H9 (cell line): ENCODE measurements around the gene SPATA16. TPM values are rescaled to one million over a fixed set of nuclear protein-coding genes. Genes with fewer than 3 reads are reported as not detected.

ENCODE experiments used
- DNase-seq: peaks from one replicate; pipeline ENCODE4 v3.0.0-alpha.2; 2017
- H2AFZ ChIP-seq: one replicate; pipeline ENCODE4 v1.6.1; 2013; ENCODE audit warnings: mild to moderate bottlenecking, low read length, control low read depth, moderate library complexity
- H2AK5ac ChIP-seq: 2 replicates; pipeline ENCODE4 v1.6.1; 2013; ENCODE audit warnings: low read length, control low read depth, mixed read lengths; ENCODE audit not compliant: insufficient read length
- H2BK120ac ChIP-seq: one replicate; pipeline ENCODE4 v1.6.1; 2013; ENCODE audit warnings: low read depth, mild to moderate bottlenecking, low read length, control low read depth, inconsistent platforms; ENCODE audit not compliant: poor library complexity, severe bottlenecking
- H2BK12ac ChIP-seq: 2 replicates; pipeline ENCODE4 v1.6.1; 2013; ENCODE audit warnings: low read length, control low read depth, mixed read lengths, low read depth; ENCODE audit not compliant: insufficient read length
- H2BK15ac ChIP-seq: 2 replicates; pipeline ENCODE4 v1.6.1; 2013; ENCODE audit warnings: low read depth, low read length, control low read depth
- H2BK20ac ChIP-seq: one replicate; pipeline ENCODE4 v1.6.1; 2013; ENCODE audit warnings: low read depth, mild to moderate bottlenecking, low read length, control low read depth, inconsistent platforms; ENCODE audit not compliant: poor library complexity, severe bottlenecking
- H2BK5ac ChIP-seq: 2 replicates; pipeline ENCODE4 v1.6.1; 2013; ENCODE audit warnings: low read length, control low read depth, mixed read lengths; ENCODE audit not compliant: insufficient read length
- H3K14ac ChIP-seq: 2 replicates; pipeline ENCODE4 v1.6.1; 2013; ENCODE audit warnings: low read length, control low read depth; ENCODE audit not compliant: insufficient read depth
- H3K18ac ChIP-seq: 2 replicates; pipeline ENCODE4 v1.6.1; 2013; ENCODE audit warnings: low read depth, mild to moderate bottlenecking, mixed read lengths, low read length, control low read depth; ENCODE audit not compliant: insufficient read length
- H3K23ac ChIP-seq: 2 replicates; pipeline ENCODE4 v1.6.1; 2013; ENCODE audit warnings: low read length, control low read depth, mixed read lengths, low read depth; ENCODE audit not compliant: insufficient read length
- H3K23me2 ChIP-seq: 2 replicates; pipeline ENCODE4 v1.6.1; 2013; ENCODE audit warnings: low read depth, mild to moderate bottlenecking, mixed read lengths, low read length, control low read depth; ENCODE audit not compliant: insufficient read length, poor library complexity, severe bottlenecking
- H3K27ac ChIP-seq: 2 replicates; pipeline ENCODE4 v1.5.1; 2013; ENCODE audit warnings: low read length, control low read depth, mixed read lengths, low read depth; ENCODE audit not compliant: insufficient read length
- H3K27me3 ChIP-seq: 2 replicates; pipeline ENCODE4 v1.6.1; 2013; ENCODE audit warnings: low read length, control low read depth, inconsistent platforms; ENCODE audit not compliant: insufficient read depth
- H3K4ac ChIP-seq: 2 replicates; pipeline ENCODE4 v1.6.1; 2013; ENCODE audit warnings: low read depth, mild to moderate bottlenecking, control low read depth, inconsistent platforms, low read length, moderate library complexity
- H3K4me1 ChIP-seq: 2 replicates; pipeline ENCODE4 v1.6.1; 2013; ENCODE audit warnings: low read length, control low read depth, inconsistent platforms; ENCODE audit not compliant: insufficient read depth
- H3K4me2 ChIP-seq: 2 replicates; pipeline ENCODE4 v1.6.1; 2013; ENCODE audit warnings: low read length, control low read depth, mixed read lengths; ENCODE audit not compliant: insufficient read length, insufficient read depth
- H3K56ac ChIP-seq: 2 replicates; pipeline ENCODE4 v1.6.1; 2013; ENCODE audit warnings: low read depth, mild to moderate bottlenecking, mixed read lengths, low read length, control low read depth; ENCODE audit not compliant: insufficient read length
- H3K79me1 ChIP-seq: 2 replicates; pipeline ENCODE4 v1.6.1; 2013; ENCODE audit warnings: low read depth, mild to moderate bottlenecking, moderate library complexity, low read length, control low read depth, inconsistent platforms; ENCODE audit not compliant: insufficient read depth, poor library complexity, severe bottlenecking
- H3K79me2 ChIP-seq: 2 replicates; pipeline ENCODE4 v1.6.1; 2013; ENCODE audit warnings: low read length, control low read depth, inconsistent platforms; ENCODE audit not compliant: insufficient read depth
- H3K9ac ChIP-seq: 2 replicates; pipeline ENCODE4 v1.6.1; 2013; ENCODE audit warnings: low read length, control low read depth, mixed read lengths; ENCODE audit not compliant: insufficient read length; ENCODE audit errors: extremely low read depth
- H3K9me3 ChIP-seq: one replicate; pipeline ENCODE4 v1.6.1; 2013; ENCODE audit warnings: low read depth, low read length, inconsistent platforms; ENCODE audit not compliant: control insufficient read depth
- H3T11ph ChIP-seq: one replicate; pipeline ENCODE4 v1.6.1; 2013; ENCODE audit warnings: mild to moderate bottlenecking, low read length, control low read depth, inconsistent platforms
- H4K20me1 ChIP-seq: one replicate; pipeline ENCODE4 v1.6.1; 2013; ENCODE audit not compliant: control insufficient read depth, insufficient read length, insufficient read depth
- H4K5ac ChIP-seq: 2 replicates; pipeline ENCODE4 v1.6.1; 2013; ENCODE audit warnings: low read depth, mild to moderate bottlenecking, mixed read lengths, low read length, control low read depth; ENCODE audit not compliant: insufficient read length
- H4K8ac ChIP-seq: replicated peaks from 2 replicates; pipeline ENCODE4 v1.6.1; 2013; ENCODE audit warnings: low read length, control low read depth, mixed read lengths, low read depth; ENCODE audit not compliant: insufficient read length
- H4K91ac ChIP-seq: 2 replicates; pipeline ENCODE4 v1.6.1; 2013; ENCODE audit warnings: low read depth, mild to moderate bottlenecking, moderate library complexity, mixed read lengths, low read length, control low read depth; ENCODE audit not compliant: insufficient read length
- H3K27ac Mint-ChIP-seq, 3 experiments: 2 replicates in 2 of 3; 3 replicates in 1 of 3; pipeline ENCODE4 v1.8.0; 2020 to 2021; ENCODE audit warnings: mixed read lengths in 3 of 3, mild to moderate bottlenecking in 1 of 3, moderate library complexity in 1 of 3
- H3K27me3 Mint-ChIP-seq: 2 replicates; pipeline ENCODE4 v1.8.0; 2021; ENCODE audit warnings: low read depth, mild to moderate bottlenecking, moderate library complexity, mixed read lengths
- H3K36me3 Mint-ChIP-seq, 3 experiments: 2 replicates in 2 of 3; 3 replicates in 1 of 3; pipeline ENCODE4 v1.8.0; 2020 to 2021; ENCODE audit warnings: low read depth in 3 of 3, mixed read lengths in 3 of 3; ENCODE audit not compliant: insufficient read depth in 1 of 3
- H3K4me1 Mint-ChIP-seq, 2 experiments: 2 replicates each; pipeline ENCODE4 v1.8.0; 2020; ENCODE audit warnings: mixed read lengths in 2 of 2
- H3K4me3 Mint-ChIP-seq, 2 experiments: 2 replicates in 1 of 2; 3 replicates in 1 of 2; pipeline ENCODE4 v1.8.0; 2020 to 2021; ENCODE audit warnings: mild to moderate bottlenecking in 2 of 2, mixed read lengths in 2 of 2, moderate library complexity in 1 of 2
- H3K9me3 Mint-ChIP-seq, 2 experiments: 2 replicates in 1 of 2; 3 replicates in 1 of 2; pipeline ENCODE4 v1.8.0; 2020; ENCODE audit warnings: mild to moderate bottlenecking in 2 of 2, mixed read lengths in 2 of 2, moderate library complexity in 1 of 2
- CTCF ChIP-seq: fragments of 200-600 bp; sonication (generic); conservative IDR thresholded peaks from 3 replicates; pipeline ENCODE4 v1.8.0; 2021; ENCODE audit warnings: antibody characterized with exemption, mild to moderate bottlenecking
- WGBS: extraction: QIAGEN DNeasy Blood & Tissue Kit; methylation state at CpG from one replicate; pipeline ENCODE4 v1.1.7; 2013; ENCODE audit warnings: missing lambda C conversion rate, low lambda C conversion rate, mixed read lengths; ENCODE audit not compliant: insufficient read length; ENCODE audit errors: extremely low coverage; 5-methylcytosine and 5-hydroxymethylcytosine counted together
- total RNA-seq: library from RNA; stranded (reverse); gene quantifications from 2 replicates; pipeline ENCODE4 v1.2.1, GENCODE V29; 2021

The SPATA16 gene
- total RNA-seq, 1 experiment from 2014 or later, result not detected

GRCh38 chr3:173092038-173092437 lies 49.0 kb downstream of the SPATA16 start:
- no peak overlapping the region for H2BK20ac ChIP-seq
- no peak overlapping the region for H3K23ac ChIP-seq
- no peak overlapping the region for H2BK15ac ChIP-seq
- Mint-ChIP-seq H3K9me3 (peaks cover 2 to 5% of the 10 kb centered on the region in 2 experiments; a peak in 2 of 5 replicates), H3K36me3 (peaks cover 0 to 4% (median 0%) of the 10 kb centered on the region in 3 experiments; a peak in 1 of 7 replicates), H3K27ac (no peak overlapping the region), H3K4me3 (no peak overlapping the region), H3K27me3 (no peaks in the 10 kb centered on the region), H3K4me1 (no peaks in the 10 kb centered on the region)
- TF ChIP-seq CTCF, result no peak
- H3K18ac ChIP-seq, result no peak overlapping the region
- no peak overlapping the region for H3K56ac ChIP-seq
- no peaks in the 10 kb centered on the region for H3K23me2 ChIP-seq
- H3K4ac ChIP-seq, result no peak overlapping the region
- H2BK5ac ChIP-seq, result no peak overlapping the region
- no peaks in the 10 kb centered on the region for H3K9me3 ChIP-seq
- H3K14ac ChIP-seq, result no peak overlapping the region
- H4K20me1 ChIP-seq, result no peaks in the 10 kb centered on the region
- H3K79me1 ChIP-seq, result no peaks in the 10 kb centered on the region
- H3K4me2 ChIP-seq, result no peak overlapping the region
- H3K79me2 ChIP-seq, result no peaks in the 10 kb centered on the region
- no peak overlapping the region for H2AK5ac ChIP-seq
- H3K4me1 ChIP-seq, result no peaks in the 10 kb centered on the region
- no peak overlapping the region for H2AFZ ChIP-seq
- no peak overlapping the region for H3K9ac ChIP-seq
- H3K27me3 ChIP-seq, result no peaks in the 10 kb centered on the region
- no peak overlapping the region for H2BK12ac ChIP-seq
- no peak overlapping the region for H4K91ac ChIP-seq
- H2BK120ac ChIP-seq, result no peak overlapping the region
- no peak overlapping the region for H3T11ph ChIP-seq
- no peak overlapping the region for H4K5ac ChIP-seq
- H4K8ac ChIP-seq, result no peak overlapping the region
- no peak for DNase-seq
- no peak overlapping the region for H3K27ac ChIP-seq
- WGBS, result no CpG with 5 or more reads among the region's 1 CpG
